Measurements from ENCODE around the gene RXRA.

Gene RXRA

DNA sequence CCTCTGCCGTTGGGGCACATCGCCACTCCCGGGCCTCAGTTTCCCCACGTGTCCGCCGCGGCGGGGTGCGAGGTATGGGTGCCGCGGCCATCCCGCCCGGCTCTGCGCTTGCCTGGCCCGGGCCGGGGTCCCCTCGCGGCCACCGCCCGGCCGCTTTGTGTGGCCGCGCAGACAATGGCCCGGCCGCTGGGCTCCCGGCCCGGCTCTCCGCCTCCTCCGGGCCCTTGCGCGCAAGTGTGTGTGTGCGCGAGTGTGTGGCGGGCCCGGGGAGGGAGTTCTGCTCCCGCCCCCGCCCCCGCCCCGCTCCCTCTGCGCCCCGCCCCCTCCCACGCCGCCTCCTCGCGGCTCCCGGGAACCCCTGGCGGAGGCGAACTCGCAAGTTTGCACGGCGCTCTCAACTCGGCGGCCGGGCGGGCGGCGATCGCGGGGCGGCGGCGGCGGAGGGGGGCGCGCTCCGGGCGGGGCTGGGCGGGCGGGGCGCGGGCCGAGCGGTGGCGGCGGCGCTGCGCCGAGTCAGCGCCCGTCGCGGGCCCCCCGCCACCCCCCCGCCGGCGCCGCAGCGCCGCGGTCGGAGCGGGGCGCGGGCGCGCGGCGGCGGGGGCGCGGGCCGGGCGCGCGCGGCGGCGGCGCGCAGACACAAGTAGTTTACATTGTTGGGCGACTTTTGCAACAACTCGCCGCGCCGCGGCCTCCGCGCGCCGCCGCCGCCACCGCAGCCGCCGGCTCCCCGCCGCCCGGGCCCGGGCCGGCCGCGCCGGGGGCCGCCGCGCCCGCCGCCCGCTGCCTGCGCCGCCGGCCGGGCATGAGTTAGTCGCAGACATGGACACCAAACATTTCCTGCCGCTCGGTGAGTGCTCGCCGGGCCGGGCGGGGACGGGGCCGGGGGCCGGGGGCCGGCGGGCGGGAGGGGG, at the start of gene RXRA:
TSS of gene RXRA (plus strand) at position 643 of the 911 bp plus-strand sequence. CDS start at position 820, 177 bp downstream.
- peak; percentile 64 to 81 for DNase-seq

DNA sequence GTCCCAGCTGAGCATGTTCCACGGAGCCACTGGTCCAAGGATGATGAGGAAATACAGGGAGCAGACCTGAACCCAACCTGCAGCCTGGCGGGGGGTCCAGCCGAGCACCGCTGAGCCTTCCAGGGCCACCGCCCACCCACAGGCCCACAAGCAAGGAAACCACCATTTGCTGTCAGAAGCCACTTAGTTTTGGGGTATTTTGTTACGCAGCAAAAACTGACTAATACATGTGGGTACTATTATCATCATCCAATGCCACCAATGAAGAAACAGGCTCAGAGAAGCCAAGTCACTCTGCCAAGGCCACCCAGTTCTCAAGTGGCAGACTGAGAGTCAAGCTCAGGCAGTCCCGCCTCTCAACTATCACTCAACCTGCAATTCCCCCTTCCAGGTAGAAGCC, 48.0 kb upstream of the RXRA start:
- DNase-seq, result no peak

DNA sequence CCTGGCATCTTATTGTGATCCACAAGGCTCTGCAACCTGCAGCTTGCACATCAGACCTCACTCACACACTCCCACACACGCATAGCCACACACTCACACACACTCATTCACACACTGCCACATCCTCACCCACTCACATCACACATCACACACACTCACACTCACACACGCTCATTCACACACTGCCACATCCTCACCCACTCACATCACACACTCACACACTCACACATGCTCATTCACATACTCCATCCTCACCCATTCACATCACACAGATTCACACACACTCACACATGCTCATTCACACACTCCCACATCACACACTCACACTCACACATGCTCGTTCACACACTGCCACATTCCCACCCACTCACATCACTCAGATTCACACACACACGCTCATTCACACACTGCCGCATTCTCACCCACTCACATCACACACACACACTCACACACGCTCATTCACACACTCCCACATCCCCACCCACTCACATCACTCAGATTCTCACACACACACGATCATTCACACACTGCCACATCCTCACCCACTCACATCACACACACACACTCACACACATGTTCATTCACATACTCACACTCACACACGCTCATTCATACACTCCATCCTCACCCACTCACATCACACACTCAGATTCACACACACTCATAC, 47.1 kb upstream of the RXRA start:
- DNase-seq, result no peak

DNA sequence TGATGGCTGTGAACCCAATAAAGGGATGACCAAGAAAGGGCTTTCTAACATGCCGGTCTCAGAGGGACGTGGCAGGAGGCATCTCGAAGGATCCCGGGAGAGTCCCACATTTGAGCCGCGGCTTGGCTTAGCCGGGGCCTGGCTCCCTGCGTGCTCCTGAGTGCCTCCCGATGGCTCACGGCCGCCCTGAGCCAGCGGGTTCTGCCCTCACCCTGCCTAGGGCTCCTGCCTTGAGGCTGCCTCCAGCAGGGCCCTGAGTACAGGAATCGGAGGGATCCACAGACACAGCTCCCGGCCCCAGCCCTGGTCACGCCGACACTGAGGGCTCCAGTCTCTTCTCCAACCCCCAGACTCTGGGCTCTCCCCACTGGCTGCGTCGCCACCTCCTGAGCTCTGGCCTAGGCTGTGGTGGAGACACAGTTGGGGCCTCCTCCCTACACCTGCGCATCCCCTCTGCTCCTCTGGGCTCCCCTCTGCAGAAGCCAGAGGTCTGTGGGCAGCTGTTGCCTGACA, 44.1 kb upstream of the RXRA start:
- DNase-seq, result no peak

DNA sequence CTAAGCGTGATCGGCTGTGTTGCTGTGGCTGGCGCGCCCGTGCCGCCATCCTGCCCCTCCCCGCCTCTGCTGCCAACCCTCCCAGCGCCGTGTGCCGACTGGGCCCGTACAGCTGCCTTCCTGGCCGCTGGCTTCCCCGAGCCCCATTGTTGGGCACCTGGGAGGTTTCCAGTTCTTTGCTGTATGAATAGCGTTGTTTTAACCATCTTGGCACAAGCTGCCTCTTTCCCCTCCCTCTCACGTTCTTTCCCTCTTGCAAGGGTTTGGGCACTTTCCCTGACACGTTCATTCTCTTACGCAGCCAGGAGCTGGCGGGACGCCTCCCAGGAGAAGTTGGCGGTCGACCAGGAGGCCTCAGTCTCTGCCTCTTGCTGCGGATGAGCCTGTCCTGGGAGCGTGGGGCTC, 43.1 kb upstream of the RXRA start:
- DNase-seq, result no peak

DNA sequence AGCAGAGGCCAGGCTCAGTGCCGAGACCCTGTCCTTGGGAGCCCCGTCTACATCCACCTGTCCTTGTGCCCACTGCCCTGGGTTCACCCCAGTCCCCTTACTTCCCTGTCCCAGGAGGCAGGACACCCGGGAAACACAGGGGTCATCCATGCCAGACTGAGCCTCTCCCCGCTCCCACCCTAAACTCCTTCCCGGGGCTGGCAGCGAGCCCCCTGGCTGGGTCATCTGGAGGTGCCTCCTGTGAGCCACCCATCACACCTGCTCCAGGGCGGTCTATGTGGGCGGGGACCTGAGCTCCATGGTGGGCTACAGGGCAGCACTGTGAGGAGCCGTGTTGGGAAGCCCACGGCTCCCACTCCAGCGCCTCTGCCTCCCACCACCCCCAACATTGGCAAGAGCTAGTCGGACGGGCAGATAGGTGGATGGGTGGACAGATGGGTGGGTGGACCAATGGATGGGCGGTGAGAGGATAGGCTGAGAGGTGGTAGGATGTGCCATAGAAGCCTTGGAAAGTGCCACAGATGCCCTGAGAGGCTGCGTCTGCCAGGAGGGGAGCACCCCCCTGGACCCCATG, 42.5 kb upstream of the RXRA start:
- DNase-seq, result no peak

DNA sequence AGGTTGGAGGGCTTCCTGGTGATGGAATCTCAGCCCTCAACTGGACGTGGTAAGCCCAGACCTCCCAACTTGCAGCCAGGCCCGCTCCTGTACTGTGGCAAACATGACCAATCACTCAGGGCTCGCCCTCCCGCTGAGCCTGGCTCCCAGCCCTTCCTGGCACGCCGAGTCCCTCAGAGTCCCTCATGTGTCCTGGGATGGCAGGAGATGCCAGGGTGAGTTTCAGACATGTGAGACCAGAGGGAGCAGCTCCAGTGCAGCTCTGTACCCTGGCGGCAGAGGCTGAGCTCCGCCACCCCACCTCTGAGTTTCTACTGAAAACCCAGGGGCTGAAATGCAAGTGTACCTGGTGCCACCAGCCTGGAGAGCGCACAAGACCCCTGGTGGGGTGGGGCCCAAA, 42.0 kb upstream of the RXRA start:
- DNase-seq, result no peak

DNA sequence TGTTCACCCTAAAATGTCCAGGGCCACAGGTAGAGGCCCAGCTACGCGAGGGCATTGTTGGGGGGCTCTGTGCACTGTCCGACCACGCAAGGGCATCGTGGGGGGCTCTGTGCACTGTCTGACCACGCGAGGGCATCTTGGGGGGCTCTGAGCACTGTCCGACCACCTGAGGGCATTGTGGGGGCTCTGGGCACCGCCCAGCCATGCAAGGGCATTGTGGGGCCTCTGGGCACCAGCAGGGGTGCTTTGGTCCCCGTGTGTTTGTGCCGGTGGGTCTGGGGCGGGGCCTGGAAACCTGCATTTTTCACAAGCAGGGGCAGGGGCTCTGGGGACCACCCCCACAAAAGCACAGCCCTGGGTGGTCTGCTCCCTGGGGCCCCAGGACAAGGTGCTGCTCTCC, 41.5 kb upstream of the RXRA start:
- DNase-seq, result no peak

DNA sequence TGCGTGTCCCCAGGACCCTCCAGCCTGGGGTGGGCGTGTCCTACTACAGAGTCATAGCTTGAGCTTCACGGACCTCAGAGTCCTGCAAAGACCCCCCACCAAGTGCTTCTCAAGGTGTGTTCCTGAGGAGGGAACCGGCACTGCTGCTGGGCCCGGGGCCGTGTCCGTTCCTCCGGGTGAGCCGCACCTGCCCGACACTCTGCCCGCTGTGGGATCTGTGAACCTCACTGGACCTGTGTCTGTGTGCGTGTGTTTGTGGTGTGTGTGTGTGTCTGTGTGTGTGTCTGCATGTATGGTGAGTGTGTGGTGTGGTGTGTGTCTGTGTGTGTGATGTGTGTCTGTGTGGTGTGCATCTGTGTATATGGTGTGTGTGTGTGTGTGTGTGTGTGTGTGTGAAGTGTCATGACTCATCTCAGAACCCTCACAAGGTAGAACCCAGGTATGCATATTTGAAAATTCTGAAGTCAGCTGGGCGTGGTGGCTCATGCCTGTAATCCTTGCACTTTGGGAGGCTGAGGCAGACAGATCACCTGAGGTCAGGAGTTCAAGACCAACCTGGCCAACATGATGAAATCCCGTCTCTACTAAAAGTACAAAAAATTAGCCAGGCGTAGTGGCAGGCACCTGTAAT, 40.9 kb upstream of the RXRA start:
- DNase-seq, result no peak

DNA sequence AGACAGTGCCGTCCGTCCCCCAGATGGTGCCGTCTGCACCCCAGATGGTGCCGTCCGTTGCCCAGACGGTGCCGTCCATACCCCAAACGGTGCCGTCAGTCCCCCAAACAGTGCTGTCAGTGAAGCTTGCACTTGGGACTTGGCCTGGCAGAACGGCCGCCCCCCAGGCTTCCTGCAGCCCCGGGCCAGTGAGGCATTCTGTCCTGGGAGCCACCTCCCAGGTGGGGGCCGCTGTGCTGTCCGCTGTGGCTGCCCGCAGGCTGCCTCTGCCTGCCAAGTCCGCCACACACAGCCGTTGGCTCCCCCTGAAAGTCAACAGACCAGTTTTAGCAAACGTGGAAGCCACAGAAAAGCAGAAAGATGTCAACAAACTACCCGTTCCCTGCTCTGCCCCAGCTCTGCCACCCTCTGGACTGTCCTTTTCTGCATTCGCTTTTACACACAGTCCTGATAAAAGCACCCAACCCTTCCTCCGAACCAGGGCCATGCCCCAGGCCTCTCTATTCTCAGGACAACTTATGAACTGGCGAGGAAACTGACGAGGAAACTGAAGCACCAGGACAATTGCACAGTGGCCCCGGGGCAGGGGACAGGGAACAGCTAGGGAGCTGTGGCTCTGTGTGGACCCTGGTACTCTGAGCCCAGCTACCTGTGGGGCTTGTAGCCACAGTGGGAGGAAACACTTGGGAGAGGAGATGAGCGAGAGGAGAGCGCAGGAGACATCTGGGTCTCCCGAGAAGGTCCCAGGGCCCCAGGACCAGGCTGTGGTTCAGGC, 39.6 kb upstream of the RXRA start:
- no peak for DNase-seq

DNA sequence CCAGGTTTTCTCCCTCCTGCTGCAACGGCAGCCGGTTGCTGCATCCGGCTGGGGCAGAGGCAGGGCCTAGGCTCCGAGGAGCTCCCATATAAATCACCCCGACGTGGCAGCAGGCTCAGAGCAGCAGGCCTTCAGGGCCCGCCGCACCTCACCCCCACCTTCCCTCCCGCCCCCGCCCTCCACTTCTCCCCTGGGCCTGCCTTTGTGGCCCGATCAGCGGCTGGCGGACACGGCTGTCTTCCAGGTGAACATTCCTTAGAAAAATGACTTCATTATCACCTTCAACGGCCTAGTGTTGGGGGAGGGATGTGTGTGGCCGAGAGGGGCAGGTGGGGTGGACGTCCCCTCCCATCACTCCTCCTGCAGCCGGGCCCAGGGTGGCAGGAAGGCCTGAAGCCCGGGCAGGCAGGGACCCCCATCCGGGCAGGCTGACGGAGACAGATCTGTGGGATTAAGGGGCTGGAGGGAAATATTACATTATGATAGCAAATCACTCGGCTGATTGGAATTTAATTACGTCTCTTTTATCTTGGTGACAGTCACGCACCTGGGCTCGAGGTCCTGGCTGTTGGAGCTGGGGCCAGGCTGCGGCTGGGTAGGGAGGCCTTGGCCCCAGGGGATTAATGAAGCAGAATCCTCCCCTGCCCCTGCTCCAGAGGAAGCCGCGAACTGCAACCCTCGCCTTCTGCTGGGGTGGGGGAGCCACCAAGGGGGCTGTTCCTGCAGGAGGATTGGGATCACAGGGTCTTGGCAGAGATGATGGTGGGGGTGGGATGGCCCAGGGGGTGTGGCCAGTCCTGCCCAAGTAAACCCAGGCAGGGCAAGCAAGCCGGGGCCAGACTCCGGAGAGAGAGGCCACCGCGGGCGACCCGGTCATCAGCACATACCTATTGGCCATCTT, 38.4 kb upstream of the RXRA start:
- DNase-seq, result no peak

DNA sequence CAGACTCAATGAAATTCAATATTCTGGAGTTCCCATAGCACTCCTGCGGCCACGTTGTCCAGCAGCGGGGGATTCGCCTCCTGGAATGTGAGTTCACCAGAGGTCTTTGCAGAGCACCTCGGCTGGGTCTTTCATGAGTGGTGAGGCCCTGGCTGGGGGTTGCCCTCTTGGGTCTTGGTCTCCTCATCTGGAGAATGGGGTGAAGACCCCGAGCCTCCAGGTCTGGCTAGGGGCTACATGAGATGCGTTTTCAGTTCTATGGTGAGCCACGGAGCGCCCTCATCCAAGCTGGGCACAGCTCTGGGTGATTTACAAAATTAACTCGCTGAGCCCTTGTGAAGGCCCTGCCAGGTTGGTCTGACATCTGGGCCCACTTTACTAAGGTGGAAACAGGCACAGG, 37.5 kb upstream of the RXRA start:
- no peak for DNase-seq

DNA sequence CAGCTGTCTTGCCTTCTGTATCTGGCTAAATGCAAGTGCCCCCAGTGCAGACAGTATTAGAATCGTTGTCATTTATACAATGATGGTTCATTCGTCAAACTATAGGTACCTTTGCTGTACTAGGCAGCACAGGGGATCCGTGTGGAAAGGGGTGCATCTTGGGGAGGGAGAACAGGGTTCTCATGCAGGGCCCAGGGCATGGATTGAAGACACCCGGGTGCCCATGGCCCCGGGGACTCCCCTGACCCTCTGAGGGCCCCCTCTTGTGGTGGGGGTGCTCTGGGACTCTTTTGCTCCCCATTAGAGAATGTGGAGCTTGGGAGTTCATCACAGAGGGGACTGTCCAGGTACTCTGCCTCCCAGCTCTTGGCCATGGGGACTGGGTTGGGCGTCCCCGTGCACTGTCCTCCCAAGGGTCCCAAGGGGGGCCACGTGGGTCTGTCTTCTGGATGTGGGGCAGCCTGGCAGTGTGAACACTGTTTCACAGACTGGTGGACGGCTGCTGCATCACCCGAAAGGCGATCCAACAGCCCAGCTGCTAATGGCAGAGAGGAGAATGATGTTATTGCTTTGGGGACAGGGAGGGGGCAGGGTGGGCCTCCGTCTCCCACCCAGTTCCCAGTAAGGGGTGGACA, 36.9 kb upstream of the RXRA start:
- DNase-seq, result no peak

DNA sequence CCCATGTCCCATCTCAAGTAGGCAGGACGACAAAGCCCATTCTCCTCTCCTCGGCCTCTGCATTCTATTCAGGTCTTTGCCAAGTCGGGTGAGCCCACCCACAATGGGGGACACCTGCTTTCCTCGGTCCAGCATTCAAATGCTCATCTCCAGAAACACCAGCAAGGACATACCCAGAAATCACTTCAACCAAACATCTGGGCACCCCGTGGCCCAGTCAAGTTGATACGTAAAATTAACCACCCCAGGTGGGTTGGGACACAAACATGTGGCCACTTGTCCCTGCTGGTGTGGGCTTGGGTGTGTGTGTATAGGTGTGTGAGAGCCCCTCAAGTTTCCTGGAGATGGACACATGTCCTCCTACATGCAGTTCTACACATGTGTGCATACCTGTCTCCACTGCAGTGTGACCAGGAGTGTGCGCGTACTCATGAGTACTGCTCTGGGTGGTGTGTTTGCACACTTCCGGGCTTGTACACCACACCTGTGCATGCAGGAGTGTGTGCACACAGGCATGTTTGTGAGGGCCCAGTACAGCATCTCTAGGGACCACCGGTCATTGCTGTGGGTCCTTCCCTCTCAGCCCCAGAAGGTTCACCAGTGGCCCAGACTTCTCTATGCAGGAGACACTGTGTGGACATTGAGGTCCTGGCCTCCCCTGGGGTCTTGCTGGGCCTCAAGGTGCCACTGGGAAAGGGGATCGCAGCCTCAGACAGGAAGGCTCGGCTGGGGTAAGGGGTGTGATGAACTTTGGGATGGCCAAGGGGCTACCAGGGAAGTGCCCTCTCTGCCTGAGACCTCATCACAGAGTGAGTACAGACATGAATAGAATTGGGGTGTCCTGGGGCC, 35.4 kb upstream of the RXRA start:
- no peak for DNase-seq

DNA sequence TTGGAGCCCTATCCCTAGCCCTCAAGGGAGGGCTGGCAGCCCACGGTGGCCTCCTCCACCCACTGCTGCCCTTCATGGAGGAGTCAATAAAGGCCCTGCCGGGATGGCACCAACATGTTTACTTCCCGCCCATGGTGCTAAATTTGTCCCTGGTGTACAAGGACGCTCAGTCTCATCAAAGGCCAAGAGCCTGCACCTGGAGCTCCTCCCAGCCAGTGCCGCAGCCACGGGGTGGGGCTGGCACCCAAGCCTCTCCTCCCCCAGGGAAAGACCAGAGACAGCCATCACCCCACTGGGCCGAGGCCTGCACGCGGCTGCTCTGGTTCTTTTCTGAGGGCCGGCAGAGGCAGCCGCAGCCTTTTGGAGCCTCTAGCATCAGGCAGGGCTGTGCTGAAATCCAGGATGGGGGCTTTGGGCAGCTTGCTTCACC, 34.8 kb upstream of the RXRA start:
- no peak for DNase-seq

DNA sequence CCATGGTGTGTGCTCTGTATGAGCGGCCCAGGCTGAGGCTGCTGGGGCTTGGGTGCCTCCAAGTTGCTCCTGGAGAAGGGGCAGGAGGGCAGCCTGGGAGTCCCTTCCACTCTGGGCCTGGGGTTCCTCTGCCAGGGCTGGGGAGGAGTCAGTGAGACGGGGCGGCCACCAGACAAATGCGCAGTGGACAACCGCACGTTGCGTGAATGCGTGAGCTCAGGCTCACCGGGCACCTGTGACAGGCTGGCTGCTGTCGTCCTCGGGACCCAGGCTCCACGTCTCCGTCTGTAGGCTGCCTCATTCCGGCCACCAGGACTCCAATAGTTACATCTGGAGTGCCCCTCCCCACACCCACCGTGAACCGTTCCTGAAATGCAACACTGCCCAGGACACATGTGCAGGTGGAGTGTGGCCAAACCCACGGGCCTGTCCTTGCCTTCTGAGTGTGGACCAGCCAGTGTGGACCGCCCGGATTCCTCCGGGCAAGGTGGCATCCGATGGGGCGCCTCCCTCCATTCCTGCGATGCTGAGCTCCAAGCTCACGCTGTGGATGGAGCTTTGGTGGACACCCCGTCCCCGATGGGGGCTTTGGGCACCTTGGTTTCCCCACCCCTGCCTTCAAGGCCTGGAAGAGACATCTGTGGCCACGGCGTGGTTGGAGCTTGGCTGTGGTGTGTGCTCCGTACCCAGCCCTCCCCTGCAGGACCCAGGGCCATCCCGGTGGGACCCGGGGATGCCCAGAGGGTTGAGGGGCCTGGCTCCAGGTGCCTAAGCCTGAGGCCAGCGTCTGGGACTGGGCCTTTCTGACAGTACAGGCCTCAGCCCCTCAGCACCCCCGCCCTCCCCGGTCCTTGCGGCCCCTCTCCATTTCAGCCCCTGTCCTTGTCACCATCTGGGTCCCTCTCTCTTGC, 34.0 kb upstream of the RXRA start:
- no peak for DNase-seq

DNA sequence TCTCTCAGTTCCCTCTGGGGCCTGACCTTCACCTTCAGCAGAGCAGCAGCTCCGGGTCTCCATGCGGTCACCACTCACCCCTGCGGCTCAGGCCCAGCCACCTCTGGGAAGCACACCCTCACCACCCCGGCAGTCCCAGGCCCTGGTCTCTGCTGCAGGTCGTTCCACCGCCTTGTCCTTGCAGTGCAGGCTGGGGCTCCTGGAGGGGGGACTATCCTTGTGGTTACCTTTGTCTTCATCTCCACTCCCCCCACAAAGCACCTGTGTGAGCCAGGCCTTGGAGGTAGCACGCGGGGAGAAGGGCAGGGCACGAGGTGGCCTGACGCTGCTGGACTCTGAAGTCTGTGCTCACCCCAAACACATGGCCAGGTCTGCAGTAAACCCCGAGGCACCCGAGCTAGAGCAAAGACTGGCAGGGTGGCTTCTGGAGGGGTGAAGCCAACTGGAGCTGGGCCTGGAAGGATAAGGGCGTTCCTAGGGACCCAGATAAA, 33.2 kb upstream of the RXRA start:
- DNase-seq, result no peak

DNA sequence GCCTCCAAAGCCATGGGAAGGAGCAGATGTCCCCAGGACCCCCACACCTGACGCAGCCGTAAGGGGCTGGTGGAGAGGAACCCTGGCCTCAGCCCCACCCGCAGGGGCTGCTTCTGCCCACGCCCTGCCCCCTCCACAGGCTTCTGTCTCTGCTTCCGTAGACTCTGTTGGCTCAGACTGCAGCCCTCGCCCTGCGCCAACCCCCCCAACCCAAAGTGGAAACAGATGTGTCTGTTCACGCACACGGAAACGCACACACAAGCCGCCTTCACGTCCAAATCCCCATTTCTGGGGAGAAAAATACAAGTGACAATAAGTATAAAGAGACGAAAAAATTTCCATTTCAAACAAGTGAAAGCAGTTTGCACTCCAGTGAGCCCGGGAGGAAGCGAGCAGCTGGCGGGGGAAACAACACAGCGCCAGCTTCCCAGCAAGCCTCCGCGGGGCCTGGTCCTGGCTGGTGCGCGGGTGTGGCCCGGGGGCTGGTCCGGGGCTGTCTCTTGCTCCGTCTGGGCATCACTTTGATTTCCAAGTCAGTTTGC, 32.6 kb upstream of the RXRA start:
- no peak for DNase-seq

Measured in stimulated activated CD4-positive, alpha-beta T cell treated with anti-CD3 and anti-CD28 coated beads, Interleukin-4, amount 100 ng/mL, for 4 hours (primary cell).